NOMO-1 (cell line): ENCODE measurements around the gene ALDH1A3.

Experiments used
- DNase-seq, 2 experiments: peaks; one replicate each; lab custom pipeline; 2025; ENCODE audit not compliant: unreplicated experiment in 2 of 2; lab: John Stamatoyannopoulos, UW

The ALDH1A3 gene

GRCh38 chr15:100900795-100901169, 21.2 kb downstream of the ALDH1A3 start:
- DNase-seq = no peak

GRCh38 chr15:100901296-100901695, 21.7 kb downstream of the ALDH1A3 start:
- DNase-seq = no peak

- no peak for DNase-seq
Observed at GRCh38 chr15:100901702-100902435, 22.2 kb downstream of the ALDH1A3 start.

GRCh38 chr15:100902436-100903167, 23.0 kb downstream of the ALDH1A3 start:
- peak; percentile 38 to 69 for DNase-seq

- DNase-seq = no peak
Observed at GRCh38 chr15:100903168-100903554, 23.5 kb downstream of the ALDH1A3 start.

GRCh38 chr15:100905850-100906249, 26.2 kb downstream of the ALDH1A3 start:
- DNase-seq = no peak

- no peak for DNase-seq
Observed at GRCh38 chr15:100908466-100908865, 28.8 kb downstream of the ALDH1A3 start.

GRCh38 chr15:100909565-100909964, 29.9 kb downstream of the ALDH1A3 start:
- DNase-seq = no peak

- DNase-seq = no peak
Observed at GRCh38 chr15:100909989-100910955, 30.6 kb downstream of the ALDH1A3 start.

- DNase-seq = no peak
Observed at GRCh38 chr15:100911086-100911485, 31.5 kb downstream of the ALDH1A3 start.

- DNase-seq = no peak
Observed at GRCh38 chr15:100913961-100914360, 34.3 kb downstream of the ALDH1A3 start.

GRCh38 chr15:100914876-100915275, 35.2 kb downstream of the ALDH1A3 start:
- DNase-seq = no peak

- peak; percentile 84 to 90 for DNase-seq
Observed at GRCh38 chr15:100918034-100918689, 38.5 kb downstream of the ALDH1A3 start.

GRCh38 chr15:100918690-100919480, 39.3 kb downstream of the ALDH1A3 start, which contains the start of gene LRRK1:
LRRK1 (plus strand) TSS chr15:100919357; CDS start chr15:100924633, 5,276 bp downstream.
- DNase-seq = peak; percentile 52 to 69

GRCh38 chr15:100919481-100920405, 40.1 kb downstream of the ALDH1A3 start:
- DNase-seq = no peak

GRCh38 chr15:100920516-100921135, 41.0 kb downstream of the ALDH1A3 start:
- DNase-seq = peak in 1 of 2 experiments; percentile 27

- DNase-seq = peak; percentile 85 to 87
Observed at GRCh38 chr15:100922192-100923040, 42.8 kb downstream of the ALDH1A3 start.
